D721Med (cell line): Measurements from ENCODE around the gene PWWP2B.

Experiments
- DNase-seq: peaks from one replicate; pipeline ENCODE4 v3.0.0; 2011; ENCODE audit warnings: low spot score; ENCODE audit not compliant: insufficient read length
- FAIRE-seq: peaks from 2 replicates; lab custom pipeline; 2011; peaks lifted over from hg19 to GRCh38; lab: Jason Lieb, UNC
- CTCF ChIP-seq: IDR thresholded peaks from 2 replicates; pipeline ENCODE4 v1.5.1; 2012; ENCODE audit warnings: mild to moderate bottlenecking, control low read depth; ENCODE audit not compliant: insufficient read depth; ENCODE audit errors: missing control alignments

PWWP2B gene

GRCh38 chr10:132422903-132423825 lies 26.2 kb downstream of the PWWP2B start:
- no peak for DNase-seq
- no peak for FAIRE-seq
- TF ChIP-seq CTCF = no peak

GRCh38 chr10:132423966-132424861 lies 27.2 kb downstream of the PWWP2B start:
- TF ChIP-seq CTCF = no peak
- FAIRE-seq = no peak
- no peak for DNase-seq

GRCh38 chr10:132425029-132425756 lies 28.2 kb downstream of the PWWP2B start:
- DNase-seq (no peak), FAIRE-seq (no peak)
- no peak for TF ChIP-seq CTCF

- DNase-seq = no peak
- no peak for FAIRE-seq
- no peak for TF ChIP-seq CTCF
Measured at GRCh38 chr10:132425757-132426155, 28.8 kb downstream of the PWWP2B start.

GRCh38 chr10:132427006-132427771 lies 30.2 kb downstream of the PWWP2B start:
- no peak for TF ChIP-seq CTCF
- DNase-seq (no peak), FAIRE-seq (no peak)

GRCh38 chr10:132427939-132428367 lies 31.0 kb downstream of the PWWP2B start:
- TF ChIP-seq CTCF = no peak
- FAIRE-seq = no peak

More at GRCh38 chr10:132427939-132428367, 31.0 kb downstream of the PWWP2B start:
- DNase-seq = no peak
